Kidney capillary endothelial cell (primary cell): ENCODE measurements around the gene VIPR2.

Experiments used
- DNase-seq: peaks from one replicate; pipeline ENCODE4 v3.0.0-alpha.2; 2018; ENCODE audit warnings: low spot score

Gene VIPR2

DNA sequence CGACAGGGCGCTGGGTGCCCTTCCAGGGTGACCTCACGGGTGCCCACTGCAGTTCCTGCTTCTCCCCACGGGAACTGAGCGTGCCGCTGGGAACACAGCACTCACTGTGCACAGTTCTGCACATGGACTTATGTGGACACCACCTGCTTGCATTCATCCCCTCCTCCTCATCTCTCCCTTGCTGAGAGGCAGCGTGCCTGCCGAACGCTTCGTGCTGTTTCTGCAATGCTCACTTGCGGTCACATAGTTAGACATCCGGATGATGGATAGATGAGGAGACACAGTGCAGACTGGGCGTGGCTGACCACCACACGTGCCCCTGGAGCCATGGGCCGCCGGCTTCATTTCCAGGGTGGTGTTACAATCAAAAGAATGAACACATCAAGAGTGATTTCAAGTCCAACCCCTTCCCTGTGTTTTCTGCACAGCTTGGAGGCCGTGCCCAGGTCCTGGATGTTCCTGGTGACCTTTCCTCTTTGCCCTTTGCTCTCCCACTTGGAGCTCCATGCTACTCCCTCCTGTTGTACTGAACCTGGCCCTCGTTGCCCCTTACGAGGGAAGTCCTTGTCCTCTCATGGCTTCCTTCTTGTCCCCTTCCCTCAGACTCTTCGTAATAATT, 119.4 kb downstream of the VIPR2 start:
- no peak for DNase-seq

GRCh38 chr7:159024280-159024951, 120.3 kb downstream of the VIPR2 start:
- no peak for DNase-seq

DNA sequence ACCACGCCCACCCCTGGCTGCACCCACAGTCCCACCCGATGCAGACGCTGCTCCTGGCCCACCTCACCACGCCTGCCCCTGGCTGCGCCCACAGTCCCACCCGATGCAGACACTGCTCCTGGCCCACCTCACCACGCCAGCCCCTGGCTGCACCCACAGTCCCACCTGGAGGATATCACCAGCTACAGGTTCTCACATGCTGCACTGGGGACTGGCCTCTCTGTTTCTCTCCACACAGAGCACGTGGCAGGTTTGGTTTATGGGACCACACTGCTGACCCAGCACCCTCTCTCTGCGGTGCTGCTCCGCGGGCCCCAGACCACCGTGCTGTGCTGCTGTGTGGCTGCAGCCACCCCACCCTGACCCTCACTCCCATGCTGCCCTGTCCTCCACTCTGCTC, 120.9 kb downstream of the VIPR2 start:
- DNase-seq = no peak

- no peak for DNase-seq
Measured at GRCh38 chr7:159023206-159023605, 121.5 kb downstream of the VIPR2 start.

GRCh38 chr7:159022238-159022993, 122.3 kb downstream of the VIPR2 start:
- DNase-seq = no peak

GRCh38 chr7:159020987-159021386, 123.7 kb downstream of the VIPR2 start:
- DNase-seq = no peak

- no peak for DNase-seq
Measured at GRCh38 chr7:159019111-159019510, 125.6 kb downstream of the VIPR2 start.

GRCh38 chr7:159017741-159018140, 126.9 kb downstream of the VIPR2 start:
- no peak for DNase-seq

GRCh38 chr7:159017210-159017609, 127.5 kb downstream of the VIPR2 start:
- DNase-seq = no peak

DNA sequence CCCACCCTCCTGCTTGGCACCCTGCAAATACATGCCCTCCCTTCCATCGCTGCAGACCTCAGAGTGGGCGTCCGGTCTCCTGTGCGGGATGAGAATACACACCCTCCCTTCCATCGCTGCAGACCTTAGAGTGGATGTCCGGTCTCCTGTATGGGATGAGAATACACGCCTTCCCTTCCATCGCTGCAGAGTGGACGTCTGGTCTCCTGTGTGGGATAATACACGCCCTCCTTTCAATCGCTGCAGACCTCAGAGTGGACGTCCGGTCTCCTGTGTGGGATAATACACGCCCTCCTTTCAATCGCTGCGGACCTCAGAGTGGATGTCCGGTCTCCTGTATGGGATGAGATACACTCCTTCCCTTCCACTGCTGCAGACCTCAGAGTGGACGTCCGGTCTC, 128.1 kb downstream of the VIPR2 start:
- DNase-seq = no peak

- DNase-seq = no peak
Measured at GRCh38 chr7:159015454-159016410, 128.9 kb downstream of the VIPR2 start.

DNA sequence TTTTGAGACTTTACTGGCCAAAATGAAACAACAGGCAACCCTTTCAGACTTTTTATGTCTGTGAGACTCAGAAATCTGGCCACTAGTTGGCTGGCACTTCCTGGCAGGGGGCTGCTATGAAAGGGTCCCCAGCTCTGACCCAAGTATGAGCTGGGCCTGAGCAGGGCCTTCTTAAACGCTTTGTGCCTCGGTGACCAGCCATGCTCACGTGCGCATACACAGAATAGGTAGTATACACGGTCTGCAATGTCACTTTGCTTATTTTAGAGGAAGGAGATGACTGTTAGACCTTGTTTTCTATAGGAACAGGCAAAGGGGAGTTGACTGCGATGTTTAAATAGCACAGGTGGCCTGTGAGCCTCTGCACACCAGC, 129.6 kb downstream of the VIPR2 start:
- DNase-seq = no peak

GRCh38 chr7:159014297-159015062, 130.2 kb downstream of the VIPR2 start:
- DNase-seq = no peak

DNA sequence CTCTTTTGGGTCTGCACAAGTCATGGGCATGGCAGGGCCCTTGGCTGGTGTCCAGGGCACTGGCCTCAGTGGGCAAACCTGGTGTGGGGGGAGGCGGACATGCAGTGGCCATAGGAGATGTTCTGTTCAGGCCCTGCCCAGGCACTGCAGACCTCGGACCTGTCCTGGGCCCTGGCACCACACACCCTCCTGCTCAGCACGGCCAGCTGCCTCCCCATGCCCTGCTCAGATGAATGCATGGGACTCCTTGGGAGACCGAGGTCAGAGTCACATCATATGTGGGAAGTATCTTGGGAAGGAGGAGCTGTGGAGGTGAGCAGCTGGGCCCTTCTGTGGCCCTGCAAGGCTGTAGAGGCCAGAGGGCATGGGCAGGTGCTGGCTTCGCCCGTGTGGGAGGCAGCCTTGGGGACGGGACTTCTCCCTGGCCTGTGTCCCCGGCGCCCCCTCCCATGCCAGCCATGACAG, 130.8 kb downstream of the VIPR2 start:
- DNase-seq = no peak

DNA sequence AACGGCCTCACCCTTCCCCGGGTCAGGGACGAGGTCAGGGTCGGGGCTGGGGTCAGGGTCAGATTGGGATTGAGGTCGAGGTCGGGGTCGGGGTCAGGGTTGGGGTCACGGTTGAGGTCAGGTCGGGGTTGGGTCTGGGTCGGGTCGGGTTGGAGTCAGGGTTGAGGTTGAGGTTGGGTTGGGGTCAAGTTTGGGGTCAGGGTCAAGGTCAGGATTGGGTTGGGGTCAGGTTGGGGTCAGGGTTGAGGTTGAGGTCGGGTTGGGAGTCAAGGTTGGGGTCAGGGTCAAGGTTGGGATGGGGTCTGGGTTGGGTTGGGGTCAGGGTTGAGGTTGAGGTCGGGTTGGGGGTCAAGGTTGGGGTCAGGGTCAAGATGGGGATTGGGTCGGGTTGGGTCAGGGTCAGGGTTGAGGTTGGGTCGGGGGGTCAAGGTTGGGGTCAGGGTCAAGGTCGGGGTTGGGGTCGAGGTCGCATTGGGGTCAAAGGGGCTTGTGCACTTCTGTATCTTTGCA, 131.4 kb downstream of the VIPR2 start:
- no peak for DNase-seq

- no peak for DNase-seq
Measured at GRCh38 chr7:159012353-159013069, 132.2 kb downstream of the VIPR2 start.

DNA sequence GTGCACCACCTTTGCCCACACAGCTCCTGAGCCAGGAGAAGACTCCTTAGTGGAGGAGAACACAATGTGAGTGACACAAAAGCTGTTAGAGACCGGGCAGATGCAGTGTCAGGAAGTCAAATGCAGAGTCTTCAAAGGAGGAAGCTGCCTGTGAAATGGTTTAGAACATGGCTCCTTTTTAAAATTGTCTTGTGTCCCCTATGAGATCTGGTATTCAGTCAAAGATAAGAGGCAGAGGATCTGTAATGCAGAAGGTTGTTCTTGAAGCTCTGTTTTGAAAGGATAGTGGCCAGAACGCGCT, 133.0 kb downstream of the VIPR2 start:
- DNase-seq = no peak

DNA sequence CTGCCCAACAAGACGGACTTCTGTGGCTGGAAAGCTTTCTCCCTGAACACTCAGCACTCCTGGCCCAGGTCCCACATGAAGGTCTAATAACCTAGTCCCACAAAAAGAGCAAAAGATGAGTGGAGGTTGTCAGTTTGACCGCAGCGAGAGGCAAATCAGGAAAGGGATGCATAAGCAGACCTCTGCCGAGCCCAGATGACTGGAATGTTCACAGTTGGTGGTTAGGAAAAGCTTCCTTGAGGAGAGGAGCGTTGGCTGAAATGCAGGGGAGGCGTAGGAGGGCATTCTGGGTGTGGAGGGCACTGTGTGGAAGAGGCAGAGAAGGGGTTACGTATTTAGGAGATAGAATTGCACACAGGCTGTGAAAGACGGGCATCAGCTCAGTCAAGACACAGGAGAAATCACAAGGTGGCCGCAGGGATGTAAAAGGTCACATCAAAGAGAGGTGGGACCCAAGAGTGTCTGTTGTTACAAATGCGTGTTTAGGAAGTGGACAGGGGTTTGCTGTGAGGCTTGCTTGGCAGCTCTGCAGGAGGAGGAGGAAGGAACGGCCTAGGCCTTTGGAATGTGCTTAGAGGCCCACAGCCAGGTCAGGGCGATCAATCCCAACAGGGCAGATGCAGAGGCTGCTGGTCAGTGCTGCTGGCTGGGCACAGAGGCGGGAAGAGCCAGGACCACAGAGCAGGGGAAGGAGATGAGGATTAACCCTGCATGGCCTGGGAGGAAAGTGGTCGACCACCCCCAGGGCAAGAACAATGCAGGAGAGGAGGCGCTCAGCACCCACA, 133.5 kb downstream of the VIPR2 start:
- no peak for DNase-seq

DNA sequence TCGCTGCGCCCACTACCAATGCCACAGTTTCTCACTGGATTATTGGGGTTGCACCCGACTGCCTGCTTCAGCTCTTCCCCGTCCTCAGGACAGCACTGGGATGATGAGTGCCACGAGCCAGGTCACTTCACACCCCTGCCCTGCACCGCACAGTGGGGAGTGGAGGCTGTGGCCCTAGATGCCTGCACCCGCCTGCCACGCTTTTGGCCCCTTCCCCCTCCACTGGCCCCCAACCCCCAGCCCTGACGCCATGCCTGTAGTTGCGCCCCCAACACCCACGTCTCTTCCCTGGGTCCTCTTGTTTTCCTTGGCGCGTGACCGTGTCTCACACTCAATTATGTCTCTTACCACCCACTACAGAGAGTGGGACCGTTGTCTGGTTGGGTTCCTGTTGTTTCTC, 134.3 kb downstream of the VIPR2 start:
- DNase-seq = no peak

GRCh38 chr7:159009951-159010350, 134.7 kb downstream of the VIPR2 start:
- DNase-seq = no peak
